Mammary epithelial cell (primary cell): ENCODE results near the gene RHOT1.
"Not testable (repeated sequence)": the region's sequence is repeated elsewhere in the genome, so short reads cannot be mapped to it uniquely, and the experiment has no call there.

Source experiments
- CTCF ChIP-seq, 2 donors: IDR thresholded peaks in 1 of 2; conservative IDR thresholded peaks in 1 of 2; 2 replicates each; pipeline ENCODE4 v1.5.1; 2011 to 2012; ENCODE audit warnings: inconsistent platforms in 2 of 2, low read length in 2 of 2, mild to moderate bottlenecking in 2 of 2, control low read depth in 1 of 2, low read depth in 1 of 2; ENCODE audit not compliant: insufficient read depth in 1 of 2; ENCODE audit errors: extremely low read depth in 1 of 2
- EZH2 ChIP-seq: IDR thresholded peaks from 2 replicates; pipeline ENCODE4 v1.6.1; 2012; ENCODE audit warnings: low read length, inconsistent platforms, borderline replicate concordance

GRCh38 chr17:32128470-32128869 lies 13.8 kb upstream of the RHOT1 start:
- not testable (repeated sequence) for TF ChIP-seq CTCF (conservative IDR thresholded peaks at IDR 0.05 in 1 of 2, IDR thresholded peaks at IDR 0.05 in 1 of 2; ENCODE audit: extremely low read depth in 1 of 2, insufficient read depth in 1 of 2, low read depth in 1 of 2, low read length in 2 of 2); EZH2
